HG03558 (cell line): Measurements from ENCODE around the gene RAPGEF1.

Experiments
- ATAC-seq: cut with Tn5 transposase; IDR thresholded peaks from one replicate; pipeline ENCODE4 v1.9.1; 2021; ENCODE audit warnings: moderate number of reproducible peaks; ENCODE audit not compliant: unreplicated experiment; ENCODE audit errors: extremely low read depth

RAPGEF1 gene

GRCh38 chr9:131748411-131748955 is 8.6 kb upstream of the RAPGEF1 start:
- no peak for ATAC-seq

GRCh38 chr9:131747352-131747751 is 7.5 kb upstream of the RAPGEF1 start:
- no peak for ATAC-seq

- no peak for ATAC-seq
These were observed 5.7 kb upstream of the RAPGEF1 start for GRCh38 chr9:131745610-131746009.

GRCh38 chr9:131744720-131745201 is 4.9 kb upstream of the RAPGEF1 start:
- ATAC-seq, result no peak

GRCh38 chr9:131744171-131744719 is 4.4 kb upstream of the RAPGEF1 start:
- no peak for ATAC-seq

- no peak for ATAC-seq
These were observed 3.6 kb upstream of the RAPGEF1 start for GRCh38 chr9:131743501-131743900.

- ATAC-seq, result no peak
These were observed 3.2 kb upstream of the RAPGEF1 start for GRCh38 chr9:131743096-131743495.

- no peak for ATAC-seq
These were observed 1.0 kb upstream of the RAPGEF1 start for GRCh38 chr9:131740898-131741297.

- no peak for ATAC-seq
These were observed 530 bp downstream of the RAPGEF1 start for GRCh38 chr9:131739133-131739958.

- ATAC-seq, result no peak
These were observed 1.4 kb downstream of the RAPGEF1 start for GRCh38 chr9:131738293-131739132.

- ATAC-seq, result no peak
These were observed 2.5 kb downstream of the RAPGEF1 start for GRCh38 chr9:131737426-131737825.

- no peak for ATAC-seq
These were observed 3.4 kb downstream of the RAPGEF1 start for GRCh38 chr9:131736431-131736830.

- ATAC-seq, result no peak
These were observed 4.4 kb downstream of the RAPGEF1 start for GRCh38 chr9:131735238-131736128.

GRCh38 chr9:131734781-131735180 is 5.1 kb downstream of the RAPGEF1 start:
- no peak for ATAC-seq

GRCh38 chr9:131734165-131734610 is 5.7 kb downstream of the RAPGEF1 start:
- ATAC-seq, result no peak

GRCh38 chr9:131733541-131734061 is 6.3 kb downstream of the RAPGEF1 start:
- no peak for ATAC-seq

GRCh38 chr9:131732636-131733289 is 7.1 kb downstream of the RAPGEF1 start:
- no peak for ATAC-seq

- no peak for ATAC-seq
These were observed 7.8 kb downstream of the RAPGEF1 start for GRCh38 chr9:131732061-131732526.

- ATAC-seq, result no peak
These were observed 8.2 kb downstream of the RAPGEF1 start for GRCh38 chr9:131731644-131732043.
